Panc1 (cell line): Measurements from ENCODE around the gene C1orf105. TPM values are rescaled to one million over a fixed set of nuclear protein-coding genes. Genes with fewer than 3 reads are reported as not detected.

Experiments
- ATAC-seq: fragments of 200-7000 bp; cut with Tn5 transposase; 2 replicates; pipeline ENCODE4 v1.9.1; 2020; ENCODE audit warnings: mild to moderate bottlenecking, moderate library complexity
- BruUV-seq: library from RNA; stranded (reverse); fragments of 400-500 nt; replicated peaks from 2 replicates; lab custom pipeline; 2021; lab: Mats Ljungman, UMichigan
- CTCF ChIA-PET: fragments of 300-600 bp; sonication (Branson Sonifier 250); formaldehyde crosslinking; loops from one replicate; lab custom pipeline; 2022; ENCODE audit warnings: antibody characterized with exemption; lab: Charles Lee
- POLR2A ChIA-PET: fragments of 300-600 bp; sonication (Branson Sonifier 250); formaldehyde crosslinking; loops from one replicate; lab custom pipeline; 2022; ENCODE audit warnings: antibody characterized with exemption; lab: Charles Lee
- DNase-seq: peaks from one replicate; pipeline ENCODE4 v3.0.0-alpha.2; 2010; ENCODE audit warnings: low read depth, low spot score
- H3K27ac ChIP-seq: 2 replicates; pipeline ENCODE4 v1.5.1; 2011; ENCODE audit warnings: mild to moderate bottlenecking, low read length, inconsistent platforms
- H3K27me3 ChIP-seq: fragments of 200-500 bp; sonication (Bioruptor generic); 2 replicates; pipeline ENCODE4 v1.6.0; 2014; ENCODE audit warnings: low read length, inconsistent platforms; ENCODE audit not compliant: control insufficient read depth, insufficient read depth
- H3K36me3 ChIP-seq: fragments of 200-500 bp; sonication (Bioruptor generic); 2 replicates; pipeline ENCODE4 v1.5.1; 2014; ENCODE audit warnings: inconsistent platforms, mild to moderate bottlenecking, low read length, moderate library complexity; ENCODE audit not compliant: control insufficient read depth, insufficient read depth
- H3K4me1 ChIP-seq: 2 replicates; pipeline ENCODE4 v1.5.1; 2011; ENCODE audit warnings: inconsistent platforms, mild to moderate bottlenecking, low read length, moderate library complexity; ENCODE audit not compliant: control insufficient read depth, insufficient read depth
- H3K4me3 ChIP-seq, 2 experiments: 2 replicates each; pipeline ENCODE4 v1.5.1; 2011 to 2012; ENCODE audit warnings: low read depth in 2 of 2, low read length in 2 of 2, mild to moderate bottlenecking in 2 of 2, inconsistent platforms in 1 of 2, moderate library complexity in 1 of 2
- H3K9me3 ChIP-seq: fragments of 200-500 bp; sonication (Bioruptor generic); 2 replicates; pipeline ENCODE4 v1.5.1; 2014; ENCODE audit warnings: low read depth, mild to moderate bottlenecking, inconsistent platforms, low read length, moderate library complexity; ENCODE audit not compliant: control insufficient read depth, insufficient read depth
- POLR2AphosphoS5 ChIP-seq: IDR thresholded peaks from 2 replicates; pipeline ENCODE4 v1.6.1; 2012; ENCODE audit warnings: mild to moderate bottlenecking, low read depth, low read length, moderate library complexity
- SIN3A ChIP-seq: IDR thresholded peaks from 2 replicates; pipeline ENCODE4 v1.6.1; 2012; ENCODE audit warnings: low read depth, mild to moderate bottlenecking, low read length, moderate library complexity, borderline replicate concordance; ENCODE audit not compliant: insufficient read depth
- TCF7L2 ChIP-seq: IDR thresholded peaks from 2 replicates; pipeline ENCODE4 v1.6.1; 2011; ENCODE audit warnings: mild to moderate bottlenecking, low read depth, low read length, inconsistent platforms
- in situ Hi-C: cut with HindIII; loops from 2 replicates; pipeline ENCODE4 v1.10.0; 2016; ENCODE audit warnings: low sequenced_read_pairs, low pct_unique_long_range_greater_than_20kb
- intact Hi-C: fragments of 100-400 bp; cut with micrococcal nuclease; formaldehyde crosslinking; loops from one replicate; pipeline ENCODE4 v1.10.0; 2022; ENCODE audit not compliant: unreplicated experiment
- total RNA-seq: library from RNA; stranded (reverse); gene quantifications from one replicate; pipeline ENCODE4 v1.2.1, GENCODE V29; 2021; ENCODE audit not compliant: unreplicated experiment
- TF ChIP-seq, protein P1 (sequence below): fragments of 450-650 bp; IDR thresholded peaks from 2 replicates; pipeline ENCODE4 v1.5.1; 2017; ENCODE audit warnings: mild to moderate bottlenecking
- TF ChIP-seq, protein P2 (sequence below), 2 experiments: IDR thresholded peaks; 2 replicates each; pipeline ENCODE4 v1.6.1; 2011 to 2012; ENCODE audit warnings: low read depth in 2 of 2, control low read depth in 1 of 2, low read length in 1 of 2, mild to moderate bottlenecking in 1 of 2, moderate library complexity in 1 of 2; ENCODE audit not compliant: insufficient read depth in 1 of 2

The C1orf105 gene
- total RNA-seq, 1 experiment from 2014 or later = not detected

DNA sequence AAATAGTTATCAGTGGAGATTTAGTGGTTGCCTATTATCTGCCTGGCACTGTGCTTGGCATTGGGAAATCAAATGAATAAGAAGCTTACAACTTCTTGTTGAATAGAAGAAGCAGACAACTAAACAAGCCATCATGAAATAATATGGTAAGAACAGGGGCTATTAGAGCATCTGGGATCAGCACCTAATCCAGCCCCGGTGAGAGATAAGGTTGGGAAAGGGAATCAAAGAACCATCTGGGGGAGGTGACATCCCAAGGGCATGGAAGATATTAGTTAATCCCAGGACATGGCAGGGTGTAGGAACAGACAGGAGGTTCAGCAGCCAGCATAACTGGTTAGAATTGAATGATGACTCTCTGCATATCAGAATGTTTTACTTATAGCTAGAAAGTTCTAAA lies 76.2 kb downstream of the C1orf105 start:
- Histone ChIP-seq H3K4me1 (no peaks in the 10 kb centered on the region; the same call in 1 of the 2 replicates), H3K27me3 (no peaks in the 10 kb centered on the region), H3K4me3 (no peak overlapping the region), H3K27ac (no peak overlapping the region), H3K36me3 (no peaks in the 10 kb centered on the region), H3K9me3 (no peaks in the 10 kb centered on the region)
- intact Hi-C loops (no loop called here), in situ Hi-C loops (no loop called here)
- BruUV-seq = no TSS peak
- no peak for DNase-seq
- no peak for ATAC-seq
- CTCF ChIA-PET = no interaction called here
- POLR2A ChIA-PET = no interaction called here
- TF ChIP-seq, protein P1, sequence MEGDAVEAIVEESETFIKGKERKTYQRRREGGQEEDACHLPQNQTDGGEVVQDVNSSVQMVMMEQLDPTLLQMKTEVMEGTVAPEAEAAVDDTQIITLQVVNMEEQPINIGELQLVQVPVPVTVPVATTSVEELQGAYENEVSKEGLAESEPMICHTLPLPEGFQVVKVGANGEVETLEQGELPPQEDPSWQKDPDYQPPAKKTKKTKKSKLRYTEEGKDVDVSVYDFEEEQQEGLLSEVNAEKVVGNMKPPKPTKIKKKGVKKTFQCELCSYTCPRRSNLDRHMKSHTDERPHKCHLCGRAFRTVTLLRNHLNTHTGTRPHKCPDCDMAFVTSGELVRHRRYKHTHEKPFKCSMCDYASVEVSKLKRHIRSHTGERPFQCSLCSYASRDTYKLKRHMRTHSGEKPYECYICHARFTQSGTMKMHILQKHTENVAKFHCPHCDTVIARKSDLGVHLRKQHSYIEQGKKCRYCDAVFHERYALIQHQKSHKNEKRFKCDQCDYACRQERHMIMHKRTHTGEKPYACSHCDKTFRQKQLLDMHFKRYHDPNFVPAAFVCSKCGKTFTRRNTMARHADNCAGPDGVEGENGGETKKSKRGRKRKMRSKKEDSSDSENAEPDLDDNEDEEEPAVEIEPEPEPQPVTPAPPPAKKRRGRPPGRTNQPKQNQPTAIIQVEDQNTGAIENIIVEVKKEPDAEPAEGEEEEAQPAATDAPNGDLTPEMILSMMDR = no peak
- TF ChIP-seq POLR2AphosphoS5 = no peak
- no peak for TF ChIP-seq TCF7L2
- TF ChIP-seq SIN3A = no peak
- TF ChIP-seq, protein P2, sequence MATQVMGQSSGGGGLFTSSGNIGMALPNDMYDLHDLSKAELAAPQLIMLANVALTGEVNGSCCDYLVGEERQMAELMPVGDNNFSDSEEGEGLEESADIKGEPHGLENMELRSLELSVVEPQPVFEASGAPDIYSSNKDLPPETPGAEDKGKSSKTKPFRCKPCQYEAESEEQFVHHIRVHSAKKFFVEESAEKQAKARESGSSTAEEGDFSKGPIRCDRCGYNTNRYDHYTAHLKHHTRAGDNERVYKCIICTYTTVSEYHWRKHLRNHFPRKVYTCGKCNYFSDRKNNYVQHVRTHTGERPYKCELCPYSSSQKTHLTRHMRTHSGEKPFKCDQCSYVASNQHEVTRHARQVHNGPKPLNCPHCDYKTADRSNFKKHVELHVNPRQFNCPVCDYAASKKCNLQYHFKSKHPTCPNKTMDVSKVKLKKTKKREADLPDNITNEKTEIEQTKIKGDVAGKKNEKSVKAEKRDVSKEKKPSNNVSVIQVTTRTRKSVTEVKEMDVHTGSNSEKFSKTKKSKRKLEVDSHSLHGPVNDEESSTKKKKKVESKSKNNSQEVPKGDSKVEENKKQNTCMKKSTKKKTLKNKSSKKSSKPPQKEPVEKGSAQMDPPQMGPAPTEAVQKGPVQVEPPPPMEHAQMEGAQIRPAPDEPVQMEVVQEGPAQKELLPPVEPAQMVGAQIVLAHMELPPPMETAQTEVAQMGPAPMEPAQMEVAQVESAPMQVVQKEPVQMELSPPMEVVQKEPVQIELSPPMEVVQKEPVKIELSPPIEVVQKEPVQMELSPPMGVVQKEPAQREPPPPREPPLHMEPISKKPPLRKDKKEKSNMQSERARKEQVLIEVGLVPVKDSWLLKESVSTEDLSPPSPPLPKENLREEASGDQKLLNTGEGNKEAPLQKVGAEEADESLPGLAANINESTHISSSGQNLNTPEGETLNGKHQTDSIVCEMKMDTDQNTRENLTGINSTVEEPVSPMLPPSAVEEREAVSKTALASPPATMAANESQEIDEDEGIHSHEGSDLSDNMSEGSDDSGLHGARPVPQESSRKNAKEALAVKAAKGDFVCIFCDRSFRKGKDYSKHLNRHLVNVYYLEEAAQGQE (IDR thresholded peaks at IDR 0.05; ENCODE audit: insufficient read depth in 1 of 2, low read depth in 2 of 2, low read length in 1 of 2) = no peak

DNA sequence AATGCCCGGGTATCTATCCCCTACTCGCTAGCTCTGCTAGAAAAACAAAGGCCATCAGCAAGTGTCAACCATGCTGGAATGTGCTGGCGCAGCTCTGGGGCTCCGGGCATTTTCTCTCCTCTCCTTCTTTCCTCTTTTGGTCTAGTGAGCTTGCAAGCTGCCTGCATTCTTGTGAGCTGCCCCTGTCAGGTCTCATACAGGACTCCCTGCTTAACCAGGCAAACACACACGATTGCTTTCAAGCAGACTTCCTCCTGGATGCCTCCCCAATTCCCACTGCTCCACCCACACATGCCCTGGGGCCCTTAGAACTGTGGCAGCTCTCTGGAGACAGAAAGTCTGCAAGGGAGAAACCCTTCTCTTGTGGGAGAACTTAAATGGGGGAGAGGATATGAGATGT lies 76.7 kb downstream of the C1orf105 start:
- Histone ChIP-seq H3K9me3 (no peaks in the 10 kb centered on the region), H3K27ac (no peak overlapping the region), H3K27me3 (no peaks in the 10 kb centered on the region), H3K36me3 (no peaks in the 10 kb centered on the region), H3K4me1 (no peaks in the 10 kb centered on the region; the same call in 1 of the 2 replicates), H3K4me3 (no peak overlapping the region)
- intact Hi-C loops = no loop called here
- ATAC-seq (peak; percentile 26; the same call in 1 of the 2 replicates), DNase-seq (no peak)
- POLR2A ChIA-PET = no interaction called here
- no TSS peak for BruUV-seq
- in situ Hi-C loops = no loop called here
- TF ChIP-seq, protein P1 = no peak
- TF ChIP-seq SIN3A (no peak), TCF7L2 (no peak), POLR2AphosphoS5 (no peak)
- TF ChIP-seq, protein P2 (IDR thresholded peaks at IDR 0.05; ENCODE audit: insufficient read depth in 1 of 2, low read depth in 2 of 2, low read length in 1 of 2) = no peak
- CTCF ChIA-PET = no interaction called here
